Neuronal stem cell (in vitro differentiated cells): ENCODE measurements around the gene LRMDA.

Experiments
- DNase-seq: peaks from one replicate; pipeline ENCODE4 v3.0.0-alpha.2; 2013; ENCODE audit warnings: low spot score
- H2AFZ ChIP-seq: one replicate; pipeline ENCODE4 v1.6.1; 2013; ENCODE audit warnings: mild to moderate bottlenecking, low read length, inconsistent platforms
- H2AK5ac ChIP-seq: 2 replicates; pipeline ENCODE4 v1.6.1; 2013; ENCODE audit warnings: low read depth, mild to moderate bottlenecking, inconsistent platforms, low read length, moderate library complexity, mixed read lengths
- H2BK120ac ChIP-seq: 2 replicates; pipeline ENCODE4 v1.6.1; 2013; ENCODE audit warnings: low read depth, mild to moderate bottlenecking, inconsistent platforms, low read length, moderate library complexity, mixed read lengths
- H2BK12ac ChIP-seq: one replicate; pipeline ENCODE4 v1.6.1; 2013; ENCODE audit warnings: low read length, inconsistent platforms
- H2BK15ac ChIP-seq: 2 replicates; pipeline ENCODE4 v1.6.1; 2013; ENCODE audit warnings: mild to moderate bottlenecking, low read length, inconsistent platforms, mixed read lengths
- H2BK5ac ChIP-seq: one replicate; pipeline ENCODE4 v1.6.1; 2013; ENCODE audit warnings: inconsistent platforms, mild to moderate bottlenecking, low read length, moderate library complexity
- H3K14ac ChIP-seq: one replicate; pipeline ENCODE4 v1.6.1; 2013; ENCODE audit warnings: low read length, inconsistent platforms
- H3K18ac ChIP-seq: 2 replicates; pipeline ENCODE4 v1.6.1; 2013; ENCODE audit warnings: low read length, inconsistent platforms
- H3K23ac ChIP-seq: 2 replicates; pipeline ENCODE4 v1.6.1; 2013; ENCODE audit warnings: low read depth, mild to moderate bottlenecking, mixed read lengths, low read length, inconsistent platforms; ENCODE audit not compliant: poor library complexity
- H3K27ac ChIP-seq: replicated peaks from 3 replicates; pipeline ENCODE4 v1.5.1; 2013; ENCODE audit warnings: low read length, inconsistent platforms
- H3K27me3 ChIP-seq, 3 experiments: 2 replicates each; pipeline ENCODE4 v1.6.1; 2013; ENCODE audit warnings: low read length in 3 of 3, mild to moderate bottlenecking in 2 of 3, inconsistent platforms in 1 of 3, low read depth in 1 of 3, mixed read lengths in 1 of 3, moderate library complexity in 1 of 3; ENCODE audit not compliant: control insufficient read depth in 3 of 3, insufficient read depth in 3 of 3
- H3K36me3 ChIP-seq, 2 donors: replicated peaks in 1 of 2; 2 replicates each; pipeline ENCODE4 v1.6.1; 2013; ENCODE audit warnings: low read length in 2 of 2; ENCODE audit not compliant: control insufficient read depth in 2 of 2, insufficient read depth in 2 of 2
- H3K4ac ChIP-seq: 2 replicates; pipeline ENCODE4 v1.6.1; 2013; ENCODE audit warnings: inconsistent platforms, mild to moderate bottlenecking, low read length, moderate library complexity
- H3K4me1 ChIP-seq, 2 donors: 1 replicate in 1 of 2; 2 replicates in 1 of 2; pipeline ENCODE4 v1.6.1; 2013; ENCODE audit warnings: low read length in 2 of 2, low read depth in 1 of 2; ENCODE audit not compliant: control insufficient read depth in 2 of 2, insufficient read depth in 1 of 2
- H3K4me2 ChIP-seq: one replicate; pipeline ENCODE4 v1.6.1; 2013; ENCODE audit warnings: mild to moderate bottlenecking, low read length, inconsistent platforms; ENCODE audit not compliant: insufficient read depth, poor library complexity, severe bottlenecking
- H3K4me3 ChIP-seq, 2 donors: 2 replicates each; pipeline ENCODE4 v1.5.1; 2013; ENCODE audit warnings: low read length in 2 of 2, mild to moderate bottlenecking in 2 of 2, inconsistent platforms in 1 of 2, moderate library complexity in 1 of 2
- H3K79me1 ChIP-seq: one replicate; pipeline ENCODE4 v1.6.1; 2013; ENCODE audit warnings: low read depth, mild to moderate bottlenecking, inconsistent platforms, low read length, moderate library complexity
- H3K9ac ChIP-seq: one replicate; pipeline ENCODE4 v1.6.1; 2013; ENCODE audit warnings: mild to moderate bottlenecking, low read depth, low read length, inconsistent platforms; ENCODE audit not compliant: poor library complexity
- H3K9me3 ChIP-seq, 2 donors: replicated peaks in 1 of 2; 2 replicates each; pipeline versions ENCODE3 to v1.6.1; 2013; ENCODE audit warnings: low read length in 2 of 2, mild to moderate bottlenecking in 2 of 2, inconsistent platforms in 1 of 2, low read depth in 1 of 2, mixed read lengths in 1 of 2, moderate library complexity in 1 of 2; ENCODE audit not compliant: control insufficient read depth in 2 of 2, insufficient read depth in 1 of 2
- H4K8ac ChIP-seq: one replicate; pipeline ENCODE4 v1.6.1; 2013; ENCODE audit warnings: low read depth, mild to moderate bottlenecking, inconsistent platforms, low read length, moderate library complexity
- H4K91ac ChIP-seq: one replicate; pipeline ENCODE4 v1.6.1; 2013; ENCODE audit warnings: low read length, low read depth, mild to moderate bottlenecking, inconsistent platforms; ENCODE audit not compliant: poor library complexity
- WGBS, 2 donors: extraction: QIAGEN DNeasy Blood & Tissue Kit; methylation state at CpG; one replicate each; pipeline ENCODE4 v1.1.7; 2013; ENCODE audit warnings: missing lambda C conversion rate in 2 of 2, mixed read lengths in 1 of 2; ENCODE audit not compliant: insufficient read length in 2 of 2, insufficient replicate concordance in 1 of 2; ENCODE audit errors: extremely low coverage in 2 of 2; 5-methylcytosine and 5-hydroxymethylcytosine counted together

Gene LRMDA

DNA sequence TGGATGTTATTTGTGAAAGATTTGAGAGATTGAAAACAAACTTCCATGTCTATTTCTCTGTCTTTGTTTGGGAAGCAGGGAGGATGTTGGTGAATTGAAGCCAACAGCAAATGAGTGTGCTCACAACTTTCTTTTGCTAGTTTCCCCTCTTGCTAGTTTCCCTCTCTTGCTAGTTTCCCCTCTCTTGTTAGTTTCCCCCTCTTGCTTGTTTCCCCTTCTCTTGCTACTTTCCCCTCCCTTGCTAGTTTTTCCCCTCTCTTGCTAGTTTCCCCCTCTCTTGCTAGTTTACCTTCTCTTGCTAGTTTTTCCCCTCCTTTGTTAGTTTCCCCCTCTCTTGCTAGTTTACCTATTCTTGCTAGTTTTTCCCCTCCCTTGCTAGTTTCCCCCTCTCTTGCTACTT lies 613.3 kb downstream of the LRMDA start:
- no peak overlapping the region for H2BK15ac ChIP-seq
- H3K18ac ChIP-seq, result no peak overlapping the region
- no peaks in the 10 kb centered on the region for H3K79me1 ChIP-seq
- no peak overlapping the region for H2BK120ac ChIP-seq
- H3K4ac ChIP-seq, result no peak overlapping the region
- no peak overlapping the region for H4K91ac ChIP-seq
- H3K36me3 ChIP-seq, result no peaks in the 10 kb centered on the region
- no peak overlapping the region for H2AFZ ChIP-seq
- H2AK5ac ChIP-seq, result no peak overlapping the region
- no peak overlapping the region for H3K23ac ChIP-seq
- no peaks in the 10 kb centered on the region for H3K4me1 ChIP-seq
- no peak overlapping the region for H3K14ac ChIP-seq
- H3K9ac ChIP-seq, result no peak overlapping the region
- no peaks in the 10 kb centered on the region for H3K9me3 ChIP-seq
- H3K27me3 ChIP-seq, result peaks cover 0 to 48% (median 2%) of the 10 kb centered on the region in 3 experiments
- H3K27ac ChIP-seq, result no peak overlapping the region
- H2BK12ac ChIP-seq, result no peak overlapping the region
- H2BK5ac ChIP-seq, result no peak overlapping the region
- H4K8ac ChIP-seq, result no peak overlapping the region
- DNase-seq, result no peak
- H3K4me2 ChIP-seq, result no peak overlapping the region
- no peak overlapping the region for H3K4me3 ChIP-seq

DNA sequence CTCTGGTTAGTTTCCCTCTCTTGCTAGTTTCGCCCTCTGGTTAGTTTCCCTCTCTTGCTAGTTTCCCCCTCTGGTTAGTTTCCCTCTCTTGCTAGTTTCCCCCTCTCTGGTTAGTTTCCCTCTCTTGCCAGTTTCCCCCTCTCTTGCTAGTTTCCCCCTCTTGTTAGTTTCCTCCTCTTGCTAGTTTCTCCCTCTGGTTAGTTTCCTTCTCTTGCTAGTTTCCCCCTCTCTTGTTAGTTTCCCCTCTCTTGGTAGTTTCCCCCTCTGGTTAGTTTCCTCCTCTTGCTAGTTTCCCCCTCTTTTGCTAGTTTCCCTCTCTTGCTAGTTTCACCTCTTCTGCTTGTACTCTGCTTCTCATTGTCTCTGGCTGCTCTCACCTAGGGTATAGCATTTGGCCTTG lies 613.8 kb downstream of the LRMDA start:
- H3K27me3 ChIP-seq, result peaks cover 0 to 52% (median 2%) of the 10 kb centered on the region in 3 experiments
- no peak overlapping the region for H2BK120ac ChIP-seq
- H3K18ac ChIP-seq, result no peak overlapping the region
- H2BK5ac ChIP-seq, result no peak overlapping the region
- H3K14ac ChIP-seq, result no peak overlapping the region
- no peaks in the 10 kb centered on the region for H3K36me3 ChIP-seq
- H3K9ac ChIP-seq, result no peak overlapping the region
- no peaks in the 10 kb centered on the region for H3K9me3 ChIP-seq
- H2AK5ac ChIP-seq, result no peak overlapping the region
- no peak overlapping the region for H3K4me3 ChIP-seq
- H2BK15ac ChIP-seq, result no peak overlapping the region
- no peak overlapping the region for H3K23ac ChIP-seq
- H2BK12ac ChIP-seq, result no peak overlapping the region
- WGBS, 2 donors, result no CpG with 5 or more reads among the region's 1 CpG
- H3K4ac ChIP-seq, result no peak overlapping the region
- H2AFZ ChIP-seq, result no peak overlapping the region
- no peaks in the 10 kb centered on the region for H3K79me1 ChIP-seq
- peaks cover 0 to 2% of the 10 kb centered on the region in 2 donors for H3K4me1 ChIP-seq
- H4K91ac ChIP-seq, result no peak overlapping the region
- no peak overlapping the region for H3K27ac ChIP-seq
- DNase-seq, result no peak
- no peak overlapping the region for H4K8ac ChIP-seq
- no peak overlapping the region for H3K4me2 ChIP-seq

DNA sequence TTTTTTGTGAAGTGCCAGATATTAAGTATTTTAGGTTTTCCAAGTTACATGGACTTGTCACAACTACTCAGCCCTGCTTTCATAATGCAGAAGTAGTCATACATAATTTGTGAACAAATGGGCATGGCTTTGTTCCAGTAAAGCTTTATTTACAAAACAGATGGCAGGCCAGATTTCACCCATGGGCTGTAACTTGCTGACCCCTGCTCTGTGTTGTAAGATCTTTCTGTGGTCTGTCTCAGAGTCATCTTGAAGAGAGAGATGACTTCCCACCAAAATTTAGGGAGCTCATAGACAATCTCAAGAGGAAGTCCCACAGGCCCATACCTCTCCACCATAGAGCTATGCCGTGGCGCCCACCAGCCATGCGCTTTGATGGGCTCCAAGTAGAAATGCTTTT lies 616.1 kb downstream of the LRMDA start:
- WGBS, 2 donors, result no CpG with 5 or more reads among the region's 3 CpGs
- Histone ChIP-seq H2BK15ac (no peak overlapping the region), H2BK120ac (no peak overlapping the region), H3K27me3 (peaks cover 0 to 57% (median 6%) of the 10 kb centered on the region in 3 experiments), H4K8ac (no peak overlapping the region), H3K18ac (no peak overlapping the region), H2BK5ac (no peak overlapping the region), H3K4ac (no peak overlapping the region), H3K23ac (no peak overlapping the region), H3K14ac (no peak overlapping the region), H3K4me2 (no peak overlapping the region), H2AK5ac (no peak overlapping the region), H3K9ac (no peak overlapping the region), H3K79me1 (no peaks in the 10 kb centered on the region), H3K4me1 (peaks cover 9 to 10% of the 10 kb centered on the region in 2 donors), H3K9me3 (no peaks in the 10 kb centered on the region), H3K36me3 (no peaks in the 10 kb centered on the region), H4K91ac (no peak overlapping the region), H2AFZ (no peak overlapping the region), H2BK12ac (no peak overlapping the region), H3K27ac (no peak overlapping the region), H3K4me3 (no peak overlapping the region)
- DNase-seq, result no peak

DNA sequence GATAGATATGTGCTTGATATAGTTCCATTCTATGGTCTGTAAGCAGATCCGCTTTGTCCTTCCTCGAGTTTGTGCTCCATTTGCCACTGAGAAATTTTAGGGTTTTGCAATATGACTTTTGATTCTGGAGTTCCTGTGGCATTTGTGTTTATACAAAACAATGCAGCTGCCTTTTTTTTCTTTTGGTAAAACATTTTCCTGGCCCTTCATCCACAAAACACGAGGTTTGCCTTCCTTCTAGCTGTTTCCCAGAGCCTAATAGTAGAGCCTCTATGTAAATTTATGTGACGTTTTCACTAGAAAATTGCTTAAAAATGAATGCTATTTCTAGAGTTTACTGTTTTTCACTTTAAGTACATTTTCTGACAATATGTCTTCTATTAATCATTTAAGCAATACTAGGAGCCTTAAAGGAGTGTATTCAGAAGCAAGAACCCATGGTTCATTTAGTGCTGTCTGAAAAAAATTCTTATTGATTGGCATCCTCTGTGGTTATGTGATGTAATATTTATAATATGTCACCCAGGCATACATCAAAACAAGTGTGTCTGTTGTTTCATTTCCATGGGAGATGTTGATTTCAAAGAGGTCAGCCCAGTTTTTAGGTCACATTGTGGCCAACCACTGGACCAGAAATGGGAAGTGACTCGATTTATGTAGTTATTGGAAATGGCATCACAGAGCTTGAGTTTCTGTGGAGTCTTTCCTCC lies 618.3 kb downstream of the LRMDA start:
- DNase-seq, result no peak
- Histone ChIP-seq H4K91ac (no peak overlapping the region), H4K8ac (no peak overlapping the region), H3K9me3 (peaks cover 0 to 2% of the 10 kb centered on the region in 2 donors), H3K14ac (no peak overlapping the region), H3K4me3 (no peak overlapping the region), H2BK5ac (no peak overlapping the region), H3K27ac (no peak overlapping the region), H3K4ac (no peak overlapping the region), H3K4me1 (peaks cover 9 to 10% of the 10 kb centered on the region in 2 donors), H3K18ac (no peak overlapping the region), H3K9ac (no peak overlapping the region), H3K4me2 (no peak overlapping the region), H2AK5ac (no peak overlapping the region), H2BK15ac (no peak overlapping the region), H3K79me1 (no peaks in the 10 kb centered on the region), H3K36me3 (no peaks in the 10 kb centered on the region), H3K27me3 (peaks cover 0 to 63% (median 10%) of the 10 kb centered on the region in 3 experiments), H2BK120ac (no peak overlapping the region), H2BK12ac (no peak overlapping the region), H3K23ac (no peak overlapping the region), H2AFZ (no peak overlapping the region)
- no CpG with 5 or more reads among the region's 5 CpGs for WGBS, 2 donors
